Measurements from ENCODE around the gene STRN3. TPM values are rescaled to one million over a fixed set of nuclear protein-coding genes. Genes with fewer than 3 reads are reported as not detected.
"Not testable (repeated sequence)": the region's sequence is repeated elsewhere in the genome, so short reads cannot be mapped to it uniquely, and the experiment has no call there.

STRN3 gene
- total RNA-seq, 2 experiments from 2014 or later = 25.2 to 37.0 TPM

- CTCF ChIA-PET (ENCODE audit: unreplicated experiment) = no interaction called here
Measured at GRCh38 chr14:31043379-31043778, 17.2 kb upstream of the STRN3 start.

DNA sequence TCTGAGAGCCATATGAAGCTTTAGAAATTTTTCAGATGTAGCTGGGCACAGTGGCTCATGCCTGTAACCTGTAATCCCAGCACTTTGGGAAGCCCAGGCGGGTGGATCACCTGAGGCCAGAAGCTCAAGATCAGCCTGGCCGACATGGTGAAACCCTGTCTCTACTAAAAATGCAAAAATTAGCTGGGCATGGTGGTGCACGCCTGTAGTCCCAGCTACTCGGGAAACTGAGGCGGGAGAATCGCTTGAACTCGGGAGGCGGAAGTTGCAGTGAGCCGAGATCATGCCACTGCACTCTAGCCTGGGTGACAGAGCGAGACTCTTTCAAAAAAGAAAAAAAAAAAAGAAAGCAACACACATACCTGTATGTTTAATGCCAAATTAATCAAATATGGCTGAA lies 16.7 kb upstream of the STRN3 start:
- H3K27ac ChIP-seq (ENCODE audit: low read depth, low read length, poor library complexity, severe bottlenecking); H3K9me3 ChIP-seq (ENCODE audit: low read length); H2AFZ ChIP-seq (ENCODE audit: low read length); H3K4me2 ChIP-seq (ENCODE audit: low read length); H3K9me2 ChIP-seq (ENCODE audit: insufficient read depth, low read length); intact Hi-C loops (cut with micrococcal nuclease; ENCODE audit: unreplicated experiment); H4K20me1 ChIP-seq (ENCODE audit: insufficient read depth, low read length); H3K79me2 ChIP-seq (ENCODE audit: insufficient read depth, low read depth, low read length); H3K4me1 ChIP-seq (ENCODE audit: insufficient read depth, low read length, poor library complexity, severe bottlenecking); CTCF ChIA-PET (ENCODE audit: unreplicated experiment); BruUV-seq (replicated peaks); DNase-seq (ENCODE audit: low spot score); H3K4me3 ChIP-seq (ENCODE audit: low read depth, low read length, poor library complexity, severe bottlenecking); H3K36me3 ChIP-seq (ENCODE audit: insufficient read depth, low read length): not testable (repeated sequence)
- POLR2A ChIA-PET = interaction anchor here (0.7 to 1.6 kb wide), 4 partner anchors 15 to 48 kb away, joined by 3 to 5 read pairs (median 3); no protein-coding TSS in a partner anchor

More at GRCh38 chr14:31043379-31043778, 17.2 kb upstream of the STRN3 start:
- Histone ChIP-seq H3K4me1 (ENCODE audit: insufficient read depth, low read length, poor library complexity, severe bottlenecking) (no peaks in the 10 kb centered on the region), H3K4me2 (ENCODE audit: low read length) (no peak overlapping the region), H3K9me2 (ENCODE audit: insufficient read depth, low read length) (no peaks in the 10 kb centered on the region), H3K79me2 (ENCODE audit: insufficient read depth, low read depth, low read length) (no peaks in the 10 kb centered on the region), H2AFZ (ENCODE audit: low read length) (no peak overlapping the region), H3K36me3 (ENCODE audit: insufficient read depth, low read length) (no peaks in the 10 kb centered on the region), H3K27ac (ENCODE audit: low read depth, low read length, poor library complexity, severe bottlenecking) (no peak overlapping the region), H3K9me3 (ENCODE audit: low read length) (no peaks in the 10 kb centered on the region), H3K4me3 (ENCODE audit: low read depth, low read length, poor library complexity, severe bottlenecking) (no peak overlapping the region), H4K20me1 (ENCODE audit: insufficient read depth, low read length) (no peaks in the 10 kb centered on the region)
- intact Hi-C loops (cut with micrococcal nuclease; ENCODE audit: unreplicated experiment) = no loop called here
- no peak for TF ChIP-seq EZH2phosphoT487 (IDR thresholded peaks at IDR 0.05; ENCODE audit: borderline replicate concordance, low read depth, low read length)
- TF ChIP-seq CTCF (conservative IDR thresholded peaks at IDR 0.05; ENCODE audit: low read length) = no peak
- no peak for DNase-seq (ENCODE audit: low spot score)
- no TSS peak for BruUV-seq (replicated peaks)
- POLR2A ChIA-PET = interaction anchor here (0.7 to 1.6 kb wide), 4 partner anchors 15 to 48 kb away, joined by 3 to 5 read pairs (median 3); no protein-coding TSS in a partner anchor

DNA sequence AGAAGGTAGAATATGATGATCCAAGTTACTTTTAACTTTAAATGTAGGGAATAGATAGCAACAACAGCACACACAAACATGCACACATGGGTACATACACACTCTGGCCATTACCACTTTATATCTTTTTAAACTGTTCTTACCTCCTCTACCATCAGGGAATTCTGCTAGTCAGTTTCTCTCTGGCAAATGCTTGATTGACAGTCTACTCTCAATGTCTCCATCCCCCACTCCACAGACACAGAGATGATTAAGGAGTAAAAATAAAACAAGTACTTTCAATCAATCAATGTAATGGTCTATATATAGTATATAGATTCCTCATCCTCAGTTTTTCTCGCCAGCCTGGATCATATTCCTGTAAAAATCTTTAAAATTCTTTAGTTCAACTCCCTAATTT lies 16.1 kb upstream of the STRN3 start:
- Histone ChIP-seq H3K9me2 (ENCODE audit: insufficient read depth, low read length) (no peaks in the 10 kb centered on the region), H4K20me1 (ENCODE audit: insufficient read depth, low read length) (no peaks in the 10 kb centered on the region), H3K4me2 (ENCODE audit: low read length) (no peak overlapping the region), H3K4me3 (ENCODE audit: low read depth, low read length, poor library complexity, severe bottlenecking) (no peak overlapping the region), H2AFZ (ENCODE audit: low read length) (no peak overlapping the region), H3K27ac (ENCODE audit: low read depth, low read length, poor library complexity, severe bottlenecking) (no peak overlapping the region), H3K79me2 (ENCODE audit: insufficient read depth, low read depth, low read length) (no peaks in the 10 kb centered on the region), H3K9me3 (ENCODE audit: low read length) (no peaks in the 10 kb centered on the region), H3K4me1 (ENCODE audit: insufficient read depth, low read length, poor library complexity, severe bottlenecking) (no peaks in the 10 kb centered on the region), H3K36me3 (ENCODE audit: insufficient read depth, low read length) (no peaks in the 10 kb centered on the region)
- POLR2A ChIA-PET = interaction anchor here (0.5 to 1.6 kb wide), 2 partner anchors 11 to 16 kb away, joined by 3 to 6 read pairs; no protein-coding TSS in a partner anchor
- DNase-seq (ENCODE audit: low spot score) = no peak
- TF ChIP-seq CTCF (conservative IDR thresholded peaks at IDR 0.05; ENCODE audit: low read length) (no peak), EZH2phosphoT487 (IDR thresholded peaks at IDR 0.05; ENCODE audit: borderline replicate concordance, low read depth, low read length) (no peak)
- intact Hi-C loops (cut with micrococcal nuclease; ENCODE audit: unreplicated experiment) = no loop called here
- no TSS peak for BruUV-seq (replicated peaks)
- CTCF ChIA-PET (ENCODE audit: unreplicated experiment) = no interaction called here

All from OCI-LY7 (cell line).